ENCODE data around the gene ACTRT2.

The ACTRT2 gene

GRCh38 chr1:3069491-3070308 lies 48.4 kb downstream of the ACTRT2 start:
- no peak for DNase-seq (ENCODE audit: low spot score)

GRCh38 chr1:3070309-3070643 lies 49.0 kb downstream of the ACTRT2 start:
- DNase-seq (ENCODE audit: low spot score): no peak

DNA sequence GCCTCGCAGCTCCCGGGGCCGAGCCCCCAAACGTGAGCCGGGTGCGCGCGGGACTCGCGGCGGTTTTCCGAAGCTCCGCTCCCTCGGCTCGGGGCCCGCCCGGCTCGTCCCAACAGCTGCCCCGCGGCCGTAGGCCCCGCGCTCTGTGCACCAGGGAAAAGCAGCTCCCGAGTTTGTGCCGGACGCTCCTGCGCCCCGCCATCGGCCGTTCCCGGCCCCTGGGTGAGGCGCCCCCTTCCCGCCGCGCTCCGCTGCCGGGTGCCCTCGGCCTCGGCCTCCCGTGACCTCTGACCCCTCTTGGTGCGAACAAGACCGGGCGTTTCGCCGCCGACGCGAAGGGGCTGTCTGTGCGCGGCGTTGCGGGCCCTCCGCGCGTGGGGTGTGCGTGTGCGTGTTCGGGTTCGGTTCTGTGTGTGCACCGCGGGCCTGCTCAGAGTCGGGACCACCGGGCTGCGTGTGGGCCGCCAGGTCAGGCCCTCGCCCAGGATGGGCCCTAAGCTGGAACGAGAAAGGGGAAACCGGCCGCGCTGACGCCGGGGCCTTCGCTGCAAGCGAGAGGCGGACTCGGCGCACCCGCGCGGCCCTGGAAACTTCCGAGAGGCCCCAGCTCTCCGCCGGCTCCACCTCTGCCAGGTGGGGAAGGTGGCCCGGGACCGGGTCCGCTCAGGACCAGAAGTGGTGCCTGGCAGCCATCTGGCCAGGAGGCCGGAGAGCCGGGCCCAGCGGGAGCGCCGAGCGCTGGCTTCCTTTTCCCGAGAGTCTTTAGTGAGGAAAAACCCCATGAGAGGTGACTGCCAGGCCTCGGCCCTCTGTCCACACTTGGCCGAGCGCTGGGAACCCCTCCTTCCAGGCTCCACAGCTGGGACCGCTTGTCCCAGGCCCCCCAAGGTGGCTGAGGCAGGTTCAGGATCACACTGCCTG lies 49.6 kb downstream of the ACTRT2 start:
- DNase-seq (ENCODE audit: low spot score): no peak

- no peak for DNase-seq (ENCODE audit: low spot score)
Measured at GRCh38 chr1:3071565-3072390, 50.5 kb downstream of the ACTRT2 start.
